DOHH2 (cell line): ENCODE measurements around the gene ATP13A3.

Source experiments
- CTCF ChIP-seq: fragments of 200-600 bp; sonication (generic); IDR thresholded peaks from one replicate; pipeline ENCODE4 v1.5.1; 2014; ENCODE audit warnings: antibody characterized with exemption, mild to moderate bottlenecking, low read depth, low read length; ENCODE audit not compliant: poor library complexity, severe bottlenecking
- EZH2phosphoT487 ChIP-seq: fragments of 200-600 bp; sonication (generic); IDR thresholded peaks from 2 replicates; pipeline ENCODE4 v1.6.1; 2017; ENCODE audit warnings: borderline replicate concordance, mild to moderate bottlenecking, antibody characterized with exemption, low read length, moderate library complexity, mixed read lengths

DNA sequence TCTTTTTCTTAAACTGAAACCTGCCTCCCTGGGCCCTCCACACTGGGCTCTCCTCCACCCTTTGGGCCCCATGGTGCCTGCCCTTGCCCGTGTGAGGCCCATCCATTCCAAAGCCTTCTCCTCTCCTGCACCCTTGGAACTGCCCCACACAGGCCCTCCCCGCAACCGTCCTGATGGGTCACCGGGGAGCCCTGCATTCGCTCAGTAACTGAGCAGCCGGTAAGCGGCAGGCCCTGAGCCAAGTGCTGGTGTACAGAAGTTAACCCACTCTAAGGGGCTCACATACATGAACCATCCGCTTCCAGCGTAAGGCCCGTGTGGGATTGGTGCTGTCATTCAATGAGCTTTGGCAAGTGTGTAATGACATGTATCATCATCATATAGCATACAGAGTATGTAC lies 111.9 kb downstream of the ATP13A3 start:
- TF ChIP-seq CTCF (no peak), EZH2phosphoT487 (no peak)
